A673 (cell line): Measurements from ENCODE around the gene ZNF428. TPM values are rescaled to one million over a fixed set of nuclear protein-coding genes. Genes with fewer than 3 reads are reported as not detected.
"Not testable (repeated sequence)": the region's sequence is repeated elsewhere in the genome, so short reads cannot be mapped to it uniquely, and the experiment has no call there.

Experiments used
- BruUV-seq: library from RNA; stranded (reverse); fragments of 400-500 nt; replicated peaks from 2 replicates; lab custom pipeline; 2021; lab: Mats Ljungman, UMichigan
- CTCF ChIA-PET: fragments of 300-600 bp; sonication (Branson Sonifier 250); formaldehyde crosslinking; loops from one replicate; lab custom pipeline; 2022; ENCODE audit warnings: antibody characterized with exemption; lab: Charles Lee
- POLR2A ChIA-PET: fragments of 300-600 bp; sonication (Branson Sonifier 250); formaldehyde crosslinking; loops from one replicate; lab custom pipeline; 2022; ENCODE audit warnings: antibody characterized with exemption; ENCODE audit not compliant: low non-redundant PET; lab: Charles Lee
- DNase-seq: peaks from one replicate; pipeline ENCODE4 v3.0.0-alpha.2; 2015; ENCODE audit warnings: low spot score
- H3K27ac ChIP-seq: fragments of 200-600 bp; sonication (generic); 2 replicates; pipeline ENCODE4 v1.5.1; 2016; ENCODE audit warnings: mixed run types, low read depth, mild to moderate bottlenecking, mixed read lengths, antibody characterized with exemption, low read length; ENCODE audit not compliant: poor library complexity, severe bottlenecking
- H3K27me3 ChIP-seq: fragments of 200-600 bp; sonication (generic); replicated peaks from 2 replicates; pipeline ENCODE4 v1.6.1; 2017; ENCODE audit warnings: mixed run types, low read depth, mild to moderate bottlenecking, mixed read lengths, antibody characterized with exemption, low read length; ENCODE audit not compliant: insufficient read depth, poor library complexity
- H3K36me3 ChIP-seq: fragments of 200-600 bp; sonication (generic); 2 replicates; pipeline ENCODE4 v1.6.1; 2016; ENCODE audit warnings: mixed run types, mild to moderate bottlenecking, mixed read lengths, antibody characterized with exemption, low read length; ENCODE audit not compliant: insufficient read depth, poor library complexity, severe bottlenecking
- H3K4me1 ChIP-seq: fragments of 200-600 bp; sonication (generic); 2 replicates; pipeline ENCODE4 v1.6.1; 2017; ENCODE audit warnings: mixed run types, mild to moderate bottlenecking, mixed read lengths, antibody characterized with exemption, low read length; ENCODE audit not compliant: insufficient read depth, poor library complexity, severe bottlenecking
- H3K4me3 ChIP-seq: fragments of 200-600 bp; sonication (generic); 2 replicates; pipeline ENCODE4 v1.5.1; 2016; ENCODE audit warnings: low read depth, mixed run types, mild to moderate bottlenecking, mixed read lengths, low read length; ENCODE audit not compliant: poor library complexity, severe bottlenecking
- H3K9me3 ChIP-seq: fragments of 200-600 bp; sonication (generic); 2 replicates; pipeline ENCODE4 v1.6.1; 2016; ENCODE audit warnings: mixed run types, low read depth, mild to moderate bottlenecking, mixed read lengths, antibody characterized with exemption, low read length; ENCODE audit not compliant: poor library complexity, severe bottlenecking
- CTCF ChIP-seq: fragments of 300-800, 200-600 bp; sonication (generic); conservative IDR thresholded peaks from 2 replicates; pipeline ENCODE4 v1.5.1; 2017; ENCODE audit warnings: low read depth, mild to moderate bottlenecking, antibody characterized with exemption, low read length, moderate library complexity, mixed read lengths
- EZH2 ChIP-seq: fragments of 200-600 bp; sonication (generic); IDR thresholded peaks from 2 replicates; pipeline ENCODE4 v1.6.1; 2017; ENCODE audit warnings: borderline replicate concordance, low read depth, mild to moderate bottlenecking, mixed read lengths, antibody characterized with exemption, low read length; ENCODE audit not compliant: poor library complexity, severe bottlenecking
- intact Hi-C: fragments of 100-400 bp; cut with micrococcal nuclease; formaldehyde crosslinking; loops from one replicate; pipeline ENCODE4 v1.10.0; 2022; ENCODE audit not compliant: unreplicated experiment
- total RNA-seq: library from RNA; stranded (reverse); gene quantifications from 2 replicates; pipeline ENCODE4 v1.2.3, GENCODE V29; 2021

Gene ZNF428
- total RNA-seq, 1 experiment from 2014 or later = 65.7 TPM

- Histone ChIP-seq H3K27ac (no peak overlapping the region), H3K9me3 (no peaks in the 10 kb centered on the region), H3K36me3 (peaks cover 13% of the 10 kb centered on the region), H3K4me1 (peaks cover 5% of the 10 kb centered on the region), H3K27me3 (no peaks in the 10 kb centered on the region), H3K4me3 (no peak overlapping the region)
- DNase-seq = no peak
- POLR2A ChIA-PET = no interaction called here
- no TSS peak for BruUV-seq
- intact Hi-C loops = no loop called here
- CTCF ChIA-PET = no interaction called here
- TF ChIP-seq CTCF = no peak
- TF ChIP-seq EZH2 = no peak
These were observed 27.3 kb downstream of the ZNF428 start for GRCh38 chr19:43591904-43592772.

GRCh38 chr19:43589678-43590077 lies 29.8 kb downstream of the ZNF428 start:
- intact Hi-C loops = no loop called here
- H3K36me3 ChIP-seq = peaks cover 13% of the 10 kb centered on the region

GRCh38 chr19:43589277-43589676 lies 30.2 kb downstream of the ZNF428 start:
- intact Hi-C loops = no loop called here
- no peaks in the 10 kb centered on the region for H3K9me3 ChIP-seq
- no peaks in the 10 kb centered on the region for H3K27me3 ChIP-seq
- no peak overlapping the region for H3K4me3 ChIP-seq
- H3K4me1 ChIP-seq = peaks cover under 1% of the 10 kb centered on the region
- ChIA-PET CTCF (no interaction called here), POLR2A (no interaction called here)
- BruUV-seq = no TSS peak
- H3K27ac ChIP-seq = no peak overlapping the region
- TF ChIP-seq EZH2 (no peak), CTCF (no peak)
- no peak for DNase-seq
- peaks cover 13% of the 10 kb centered on the region for H3K36me3 ChIP-seq

More at GRCh38 chr19:43589678-43590077, 29.8 kb downstream of the ZNF428 start:
- CTCF ChIA-PET = no interaction called here
- H3K27ac ChIP-seq = no peak overlapping the region
- POLR2A ChIA-PET = no interaction called here
- no peak overlapping the region for H3K4me3 ChIP-seq
- H3K27me3 ChIP-seq = no peaks in the 10 kb centered on the region
- BruUV-seq = no TSS peak
- H3K4me1 ChIP-seq = peaks cover 4% of the 10 kb centered on the region
- no peak for TF ChIP-seq EZH2
- no peak for TF ChIP-seq CTCF
- no peaks in the 10 kb centered on the region for H3K9me3 ChIP-seq
- DNase-seq = no peak

GRCh38 chr19:43587029-43587428 lies 32.4 kb downstream of the ZNF428 start:
- H3K9me3 ChIP-seq, H3K4me1 ChIP-seq, BruUV-seq, H3K36me3 ChIP-seq, H3K27ac ChIP-seq, CTCF ChIA-PET, DNase-seq, intact Hi-C loops, H3K4me3 ChIP-seq, H3K27me3 ChIP-seq: not testable (repeated sequence)
- POLR2A ChIA-PET = interaction anchor here (0.6 kb wide), 1 partner anchor 53 kb away, joined by 12 read pairs; no protein-coding TSS in a partner anchor
